Measurements from ENCODE around the gene SLC22A23.
A peak's percentile ranks its signal among the peaks of the same experiment; 100 is the strongest.

Gene SLC22A23

GRCh38 chr6:3329393-3330051 lies 127.3 kb downstream of the SLC22A23 start:
- DNase-seq, result no peak

GRCh38 chr6:3328796-3329195 lies 128.1 kb downstream of the SLC22A23 start:
- no peak for DNase-seq

- no peak for DNase-seq
Observed at GRCh38 chr6:3328145-3328544, 128.7 kb downstream of the SLC22A23 start.

- no peak for DNase-seq
Observed at GRCh38 chr6:3327403-3327802, 129.4 kb downstream of the SLC22A23 start.

GRCh38 chr6:3326981-3327380 lies 129.9 kb downstream of the SLC22A23 start:
- no peak for DNase-seq

- no peak for DNase-seq
Observed at GRCh38 chr6:3326184-3326971, 130.5 kb downstream of the SLC22A23 start.

GRCh38 chr6:3325210-3325609 lies 131.6 kb downstream of the SLC22A23 start:
- no peak for DNase-seq

- DNase-seq, result peak; percentile 9 to 36
Observed at GRCh38 chr6:3324262-3324942, 132.4 kb downstream of the SLC22A23 start.

GRCh38 chr6:3323696-3324261 lies 133.1 kb downstream of the SLC22A23 start:
- DNase-seq, result no peak

- DNase-seq, result no peak
Observed at GRCh38 chr6:3323148-3323547, 133.7 kb downstream of the SLC22A23 start.

- no peak for DNase-seq
Observed at GRCh38 chr6:3322366-3322890, 134.4 kb downstream of the SLC22A23 start.

- no peak for DNase-seq
Observed at GRCh38 chr6:3321875-3322274, 135.0 kb downstream of the SLC22A23 start.

- no peak for DNase-seq
Observed at GRCh38 chr6:3321042-3321441, 135.8 kb downstream of the SLC22A23 start.

- no peak for DNase-seq
Observed at GRCh38 chr6:3320238-3320811, 136.5 kb downstream of the SLC22A23 start.

- DNase-seq, result no peak
Observed at GRCh38 chr6:3319610-3320200, 137.1 kb downstream of the SLC22A23 start.

GRCh38 chr6:3318821-3319540 lies 137.9 kb downstream of the SLC22A23 start:
- no peak for DNase-seq

- peak; percentile 56 to 62 for DNase-seq
Observed at GRCh38 chr6:3318226-3318625, 138.6 kb downstream of the SLC22A23 start.

- DNase-seq, result no peak
Observed at GRCh38 chr6:3317741-3318211, 139.1 kb downstream of the SLC22A23 start.

GRCh38 chr6:3316818-3317217 lies 140.0 kb downstream of the SLC22A23 start:
- no peak for DNase-seq

- DNase-seq, result no peak
Observed at GRCh38 chr6:3316331-3316730, 140.5 kb downstream of the SLC22A23 start.

- no peak for DNase-seq
Observed at GRCh38 chr6:3315841-3316240, 141.0 kb downstream of the SLC22A23 start.

Data from activated CD4-positive, alpha-beta T cell treated with anti-CD3 and anti-CD28 coated beads, Interleukin-2, amount 50 U/mL, for 48 hours (primary cell).